NCI-H2196 (cell line): ENCODE results near the gene ANKRD12.
"Not testable (repeated sequence)": the region's sequence is repeated elsewhere in the genome, so short reads cannot be mapped to it uniquely, and the experiment has no call there.

Source experiments
- DNase-seq: peaks from one replicate; lab custom pipeline; 2025; ENCODE audit not compliant: unreplicated experiment; lab: John Stamatoyannopoulos, UW

The ANKRD12 gene

DNA sequence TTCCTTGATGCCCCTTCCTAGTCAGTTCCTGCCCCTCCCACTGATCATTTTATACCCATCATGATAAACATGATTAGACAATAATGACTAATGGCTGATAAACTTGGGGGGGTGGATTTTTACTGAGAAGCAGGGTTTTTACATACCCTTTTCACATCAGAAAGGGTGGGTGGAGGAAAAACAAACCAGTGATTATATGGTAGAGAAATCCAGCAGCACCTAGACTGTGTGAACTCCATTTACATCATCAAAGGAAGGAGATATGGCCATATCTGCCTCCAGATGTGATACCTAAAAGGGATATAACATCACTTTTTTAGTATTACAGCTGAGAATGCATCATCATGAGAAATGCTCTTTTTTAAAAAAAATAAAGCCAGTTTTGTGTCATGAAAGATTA is 89.9 kb downstream of the ANKRD12 start:
- no peak for DNase-seq

DNA sequence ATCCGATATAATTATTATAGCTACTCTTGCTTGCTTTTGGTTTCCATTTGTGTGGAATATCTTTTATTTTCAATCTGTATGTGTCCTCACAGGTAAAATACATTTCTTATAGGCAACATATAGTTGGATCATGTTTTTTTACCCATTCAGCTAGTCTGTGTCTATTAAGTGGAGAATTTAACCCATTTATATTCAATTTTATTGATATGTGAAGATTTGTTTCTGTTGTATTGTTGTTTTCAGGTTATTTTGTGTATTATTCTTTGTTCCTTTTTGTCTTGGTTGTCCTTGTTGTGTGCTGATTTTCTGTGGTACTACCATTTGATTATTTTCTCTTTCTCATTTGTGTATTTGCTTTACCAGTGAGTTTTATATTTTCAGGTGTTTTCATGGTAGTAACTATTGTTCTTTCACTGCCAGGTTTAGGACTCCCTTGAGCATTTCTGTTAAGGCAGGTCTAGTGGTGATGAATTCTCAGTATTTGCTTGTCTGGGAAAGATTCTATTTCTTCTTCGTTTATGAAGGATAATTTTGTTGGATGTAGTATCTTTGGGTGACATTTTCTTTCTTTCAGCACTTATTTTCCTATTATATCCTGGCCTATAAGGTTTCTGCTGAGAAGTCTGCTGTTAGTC is 95.4 kb downstream of the ANKRD12 start:
- no peak for DNase-seq

DNA sequence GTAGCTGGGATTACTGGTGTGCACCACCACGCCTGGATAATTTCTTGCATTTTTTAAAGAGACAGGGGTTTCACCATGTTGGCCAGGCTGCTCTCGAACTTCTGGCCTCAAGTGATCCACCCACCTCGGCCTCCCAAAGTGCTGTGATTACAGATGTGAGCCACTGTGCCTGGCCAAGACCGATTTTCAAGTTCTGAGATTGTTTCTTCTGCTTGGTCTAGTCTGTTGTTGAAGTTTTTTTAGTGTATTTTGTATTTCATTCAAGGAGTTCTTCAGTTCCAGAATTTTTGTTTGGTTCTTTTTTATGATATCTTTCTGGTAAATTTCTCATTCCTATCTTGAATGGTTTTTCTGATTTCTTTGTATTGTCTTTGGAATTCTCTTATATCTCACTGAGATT is 96.4 kb downstream of the ANKRD12 start:
- no peak for DNase-seq

DNA sequence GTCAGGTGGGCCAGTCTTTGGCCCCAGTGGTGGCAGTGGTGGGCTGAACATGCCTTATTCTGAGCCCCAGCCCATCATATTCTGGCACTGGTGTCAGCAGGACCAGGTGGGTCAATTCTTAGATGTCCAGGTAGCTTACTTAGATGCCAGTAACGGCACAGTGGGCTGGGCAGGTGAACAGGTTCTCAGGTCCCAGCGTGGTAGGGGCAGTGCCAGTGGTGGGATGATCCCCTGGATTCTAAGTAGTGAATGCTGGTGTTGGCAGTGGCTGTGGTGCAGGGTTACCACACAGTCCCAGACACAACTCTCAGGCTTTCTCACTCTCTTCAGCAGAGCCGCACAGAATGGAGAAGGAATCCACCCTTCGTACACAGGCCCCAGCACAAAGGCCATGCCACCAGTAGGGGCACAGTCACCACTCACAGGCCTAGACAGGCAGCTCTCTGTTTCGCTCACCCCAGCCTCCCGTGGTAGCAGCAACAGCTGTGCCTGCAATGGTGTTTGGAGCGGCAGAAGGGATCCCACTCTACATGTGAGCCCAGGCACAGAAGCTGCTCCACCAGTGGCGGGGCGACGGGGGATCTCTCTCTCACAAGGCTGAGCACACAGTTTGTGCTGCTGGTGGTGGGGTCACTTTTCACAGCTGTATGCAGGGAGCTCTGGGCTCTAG is 97.3 kb downstream of the ANKRD12 start:
- DNase-seq = no peak

DNA sequence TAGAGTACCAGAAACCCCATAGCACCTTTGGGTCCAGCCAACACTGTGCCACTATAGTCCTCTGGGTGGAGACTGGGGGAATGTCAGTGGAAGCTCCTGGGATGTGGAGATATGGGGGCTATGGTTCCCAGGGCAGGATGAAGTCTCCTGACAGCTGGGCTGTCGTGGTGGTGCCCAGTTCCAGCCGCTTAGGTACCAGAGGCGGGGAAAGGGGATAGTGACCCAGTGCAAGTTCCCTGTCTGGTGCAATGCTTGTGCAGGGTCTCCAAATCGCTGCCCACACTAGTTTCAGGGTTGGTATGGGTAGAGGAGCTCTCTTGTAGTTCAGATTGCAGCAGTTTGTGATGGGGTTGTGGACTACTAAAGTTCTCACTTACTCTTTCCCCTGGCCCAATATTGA is 97.9 kb downstream of the ANKRD12 start:
- DNase-seq = no peak

DNA sequence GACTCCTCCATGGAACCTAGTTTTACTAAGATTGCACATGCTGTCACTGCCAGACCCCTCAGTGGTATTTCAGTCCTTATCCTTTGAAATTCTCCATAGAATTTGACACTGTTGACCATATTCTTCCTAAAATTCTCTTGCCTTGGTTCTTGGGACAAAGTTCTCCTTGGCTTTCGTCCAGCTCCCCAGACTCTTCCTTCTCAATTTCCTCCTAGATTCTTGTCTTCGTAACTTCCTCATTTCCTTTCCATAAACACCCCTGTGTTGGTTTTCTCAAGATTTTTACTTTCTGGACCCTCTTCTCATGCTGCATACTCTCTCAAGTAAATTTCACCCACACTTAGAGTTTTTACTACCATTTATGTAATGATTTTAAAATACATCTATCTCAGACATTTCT is 101.4 kb downstream of the ANKRD12 start:
- DNase-seq = no peak

DNA sequence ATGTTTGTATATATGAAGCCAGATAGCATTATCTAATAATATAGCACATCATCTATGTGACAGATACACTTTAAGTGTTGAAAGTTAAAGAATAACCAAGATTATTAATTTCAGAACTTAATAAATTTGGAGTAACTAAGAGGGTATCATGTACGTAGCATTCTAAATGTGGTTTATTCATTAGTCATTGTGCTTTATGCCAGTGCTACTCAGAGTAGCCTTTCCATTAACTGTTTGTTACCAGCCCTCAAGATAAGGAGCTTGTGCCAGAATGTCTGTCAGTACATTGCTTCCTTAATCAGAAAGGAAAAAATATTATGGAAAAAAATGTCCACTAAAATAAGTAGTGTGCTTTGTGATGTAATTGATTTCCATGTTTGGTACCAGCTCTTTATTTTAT is 103.1 kb downstream of the ANKRD12 start:
- no peak for DNase-seq

DNA sequence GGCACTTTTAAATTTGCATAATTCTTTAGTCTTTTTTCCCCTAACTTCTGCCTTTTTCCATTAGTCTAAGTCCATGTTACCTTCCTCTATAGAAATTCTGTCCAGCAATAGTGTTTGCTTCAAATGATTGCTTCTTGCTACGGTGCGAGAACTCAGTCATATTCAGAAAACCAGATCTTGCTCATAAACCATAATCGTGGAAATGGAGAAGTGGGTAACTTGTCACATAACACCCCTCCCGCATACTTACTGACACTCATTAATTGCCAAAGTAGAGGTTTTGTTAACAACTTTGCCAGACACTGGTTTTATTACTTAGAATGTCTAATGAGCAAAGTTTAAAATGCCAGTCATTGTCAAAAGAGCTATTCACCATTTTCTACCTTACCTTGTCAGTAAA is 103.7 kb downstream of the ANKRD12 start:
- DNase-seq = no peak

DNA sequence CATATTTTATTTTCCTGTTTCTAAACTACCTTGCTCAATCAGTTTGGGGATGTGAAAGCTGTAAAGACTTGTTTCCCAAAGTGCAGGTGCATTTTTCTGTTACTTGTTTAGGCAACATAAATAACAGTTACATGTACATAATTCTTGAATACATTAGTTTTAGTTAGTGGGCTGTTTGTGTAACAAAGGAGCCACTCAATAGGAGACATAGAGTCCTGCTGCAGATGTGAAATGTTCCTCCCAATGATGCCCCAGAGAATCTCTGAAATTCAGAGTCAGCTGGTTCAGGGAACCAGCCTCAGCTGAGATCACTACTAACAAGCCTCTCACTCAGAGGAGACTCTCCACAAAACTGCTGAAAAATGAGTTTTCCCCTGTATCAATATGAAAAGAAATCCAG is 106.4 kb downstream of the ANKRD12 start:
- DNase-seq = no peak

DNA sequence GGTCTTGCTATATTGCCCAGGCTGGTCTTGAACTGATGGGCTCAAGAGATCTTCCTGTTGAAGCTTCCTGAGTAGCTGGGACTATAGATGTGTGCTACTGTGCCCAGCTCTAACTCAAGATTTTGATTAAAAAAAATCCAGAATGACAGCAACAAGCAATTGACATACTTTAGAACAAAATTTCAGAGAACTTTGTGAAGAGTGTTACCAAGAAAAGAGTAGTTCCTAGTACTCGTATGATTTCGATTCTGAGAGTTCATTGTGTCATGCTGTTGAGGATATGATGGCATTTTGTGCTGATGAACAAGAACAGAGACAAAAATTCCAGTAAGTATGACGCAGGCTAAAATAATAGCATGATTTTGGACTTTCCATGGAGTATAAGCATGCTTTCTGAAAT is 107.8 kb downstream of the ANKRD12 start:
- no peak for DNase-seq

DNA sequence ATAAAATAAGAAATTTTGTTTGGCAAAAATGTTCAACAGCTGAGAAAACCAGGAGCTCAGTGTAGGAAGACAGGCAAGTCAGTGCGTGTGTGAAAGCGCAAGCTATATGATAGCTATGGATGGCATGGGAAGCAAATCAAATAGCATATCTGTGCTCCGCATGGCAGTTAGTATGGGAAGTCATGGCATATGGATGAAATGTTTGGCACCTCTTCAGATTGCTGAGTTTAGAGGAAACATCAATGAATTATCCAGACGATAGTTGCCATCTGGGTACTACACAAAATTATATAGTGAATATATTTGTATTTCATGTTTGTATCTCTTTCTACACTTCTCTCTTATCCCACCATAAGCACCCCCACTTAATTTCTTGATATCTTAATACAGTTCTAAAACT is 112.1 kb downstream of the ANKRD12 start:
- DNase-seq = no peak

DNA sequence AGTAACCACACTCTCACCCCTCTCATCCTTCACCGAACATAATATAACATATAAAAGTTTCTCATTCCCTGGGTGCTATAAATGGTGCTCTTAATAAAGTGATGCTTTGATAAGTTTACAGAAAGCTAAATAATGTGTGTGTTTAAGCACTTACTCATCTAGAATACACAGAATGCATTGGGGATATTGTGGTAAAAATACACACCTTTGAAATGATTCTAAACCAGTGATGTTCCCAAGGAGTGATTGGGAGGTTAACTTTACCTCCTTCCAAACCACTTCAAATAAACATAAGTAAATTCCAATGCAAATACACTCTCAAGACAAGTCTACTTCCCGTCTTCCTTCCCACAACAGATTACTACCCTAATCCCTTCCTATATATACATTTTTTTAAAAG is 112.7 kb downstream of the ANKRD12 start:
- DNase-seq = no peak

DNA sequence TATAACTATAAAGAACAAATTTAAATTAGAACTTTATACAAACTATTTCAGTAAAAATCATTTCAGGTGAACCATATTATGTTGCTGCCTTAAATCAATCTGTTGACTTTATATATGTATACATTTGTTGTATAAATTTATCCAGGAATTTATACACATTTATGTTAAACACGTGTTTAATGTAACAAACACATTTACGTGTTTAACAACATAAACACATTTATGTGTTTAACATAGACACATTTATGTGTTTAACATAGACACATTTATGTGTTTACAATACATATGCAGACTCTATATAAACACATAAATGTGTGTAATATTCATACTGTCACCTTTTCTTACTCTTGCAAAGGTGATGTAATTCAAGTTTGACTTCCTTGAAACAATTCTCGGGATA is 122.6 kb downstream of the ANKRD12 start:
- DNase-seq = no peak

DNA sequence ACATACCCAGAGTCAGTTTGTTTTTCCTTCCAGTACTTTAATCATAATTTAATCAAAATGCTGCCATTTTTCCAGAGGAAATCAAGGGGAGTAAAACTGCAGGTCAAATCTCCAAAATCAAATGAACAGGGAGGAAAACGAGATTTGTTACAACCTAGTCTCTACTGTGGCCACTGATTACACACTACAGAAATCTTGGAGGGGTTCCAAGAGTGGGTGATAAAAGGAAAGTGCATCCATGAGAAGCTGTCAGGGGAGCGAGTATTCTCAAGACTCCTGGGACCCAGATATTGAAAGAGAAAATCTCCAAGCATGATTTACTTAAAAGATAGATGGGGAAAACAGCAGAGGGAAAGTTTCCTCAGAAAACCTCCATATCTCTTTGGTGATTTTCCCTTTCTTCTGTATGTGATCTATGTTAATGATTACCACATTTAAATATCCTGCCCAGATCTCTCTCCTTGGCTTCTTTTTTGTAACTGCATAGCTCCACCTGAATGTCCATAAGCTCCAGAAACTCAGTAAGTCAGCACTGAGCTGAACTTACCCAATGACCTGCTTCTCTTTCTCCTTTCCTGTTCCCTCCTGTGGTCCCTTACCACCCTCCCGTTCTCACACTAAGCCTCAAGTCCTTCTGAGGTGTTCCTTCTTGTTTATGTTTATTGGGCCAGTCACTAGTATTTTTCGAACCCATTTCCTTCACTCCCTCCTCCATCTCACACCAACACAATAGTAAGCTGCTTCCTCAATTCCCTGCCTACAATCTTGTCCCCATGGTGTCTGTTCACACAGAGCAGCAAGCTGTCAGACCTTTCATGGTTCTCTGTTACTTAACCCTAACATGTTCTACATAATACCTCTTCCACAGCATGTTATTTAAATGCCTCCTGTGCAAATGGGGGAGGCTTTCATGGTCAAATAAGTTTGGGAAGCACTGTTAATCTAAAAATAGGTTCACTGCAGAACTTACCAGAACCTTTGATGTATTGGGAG is 124.1 kb downstream of the ANKRD12 start:
- no peak for DNase-seq

DNA sequence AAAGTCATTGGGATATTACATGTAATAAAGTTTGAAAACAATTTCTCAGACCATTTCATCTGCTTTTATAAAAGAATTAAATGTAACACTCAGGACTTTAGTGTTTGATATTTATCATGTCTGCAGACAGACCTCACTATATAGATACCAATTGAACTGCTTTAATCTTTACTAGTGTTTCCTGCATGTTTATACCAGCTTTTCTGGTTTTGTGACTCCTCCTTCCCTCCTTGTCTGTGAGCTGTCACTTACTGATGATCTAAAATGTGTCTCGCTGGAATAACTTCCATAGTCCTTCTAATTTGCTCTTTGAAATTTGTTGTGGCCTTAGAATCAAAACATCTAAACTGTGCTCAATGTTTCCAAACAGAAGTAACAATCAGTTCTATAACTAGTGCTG is 126.7 kb downstream of the ANKRD12 start:
- no peak for DNase-seq

DNA sequence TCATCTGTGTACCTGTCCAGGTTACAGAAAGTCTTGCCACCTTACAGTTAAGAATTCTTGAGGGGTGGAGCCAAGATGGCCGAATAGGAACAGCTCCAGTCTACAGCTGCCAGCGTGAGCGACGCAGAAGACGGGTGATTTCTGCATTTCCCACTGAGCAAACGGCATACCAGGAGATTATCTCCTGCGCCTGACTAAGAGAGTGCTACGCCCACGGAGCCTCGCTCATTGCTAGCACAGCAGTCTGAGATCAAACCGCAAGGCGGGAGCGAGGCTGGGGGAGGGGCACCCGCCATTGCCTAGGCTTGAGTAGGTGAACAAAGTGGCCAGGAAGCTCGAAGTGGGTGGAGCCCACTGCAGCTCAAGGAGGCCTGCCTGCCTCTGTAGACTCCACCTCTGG is 128.2 kb downstream of the ANKRD12 start:
- DNase-seq = not testable (repeated sequence)

DNA sequence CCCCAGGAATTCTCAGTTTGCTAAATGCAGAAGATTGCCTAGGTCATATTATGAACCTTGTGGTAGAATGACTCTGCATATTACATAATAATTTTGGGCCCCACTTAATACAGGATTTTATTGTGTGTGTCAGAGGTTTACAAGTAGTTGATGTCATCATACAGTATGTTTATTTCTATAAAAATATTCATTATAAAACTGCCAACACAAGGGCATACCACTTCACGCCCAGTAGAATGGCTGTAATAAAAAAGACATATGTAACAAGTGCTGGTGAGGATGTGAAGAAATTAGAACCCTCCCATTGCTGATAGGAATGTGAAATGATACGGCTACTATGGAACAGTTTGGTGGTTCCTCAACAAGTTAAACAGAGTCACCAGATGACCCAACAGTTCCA is 136.6 kb downstream of the ANKRD12 start:
- no peak for DNase-seq

DNA sequence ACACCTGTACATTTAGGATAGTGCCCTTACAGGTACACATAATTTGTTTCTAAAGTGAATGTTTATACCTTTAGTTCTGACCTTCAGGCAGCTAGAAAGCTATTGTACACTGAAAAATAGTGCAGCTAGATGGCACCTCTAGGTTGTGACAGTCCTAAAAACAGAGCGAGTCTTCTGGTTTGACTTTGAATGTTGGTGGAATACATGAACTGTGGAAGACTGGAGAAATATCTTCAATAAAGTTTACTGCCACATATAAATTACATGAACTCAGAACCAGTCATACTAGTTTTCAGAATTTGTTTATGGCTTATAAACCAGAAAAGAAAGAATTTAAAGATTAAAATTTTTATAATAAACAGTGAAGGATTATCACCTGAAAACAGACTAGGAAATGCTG is 139.3 kb downstream of the ANKRD12 start:
- no peak for DNase-seq

DNA sequence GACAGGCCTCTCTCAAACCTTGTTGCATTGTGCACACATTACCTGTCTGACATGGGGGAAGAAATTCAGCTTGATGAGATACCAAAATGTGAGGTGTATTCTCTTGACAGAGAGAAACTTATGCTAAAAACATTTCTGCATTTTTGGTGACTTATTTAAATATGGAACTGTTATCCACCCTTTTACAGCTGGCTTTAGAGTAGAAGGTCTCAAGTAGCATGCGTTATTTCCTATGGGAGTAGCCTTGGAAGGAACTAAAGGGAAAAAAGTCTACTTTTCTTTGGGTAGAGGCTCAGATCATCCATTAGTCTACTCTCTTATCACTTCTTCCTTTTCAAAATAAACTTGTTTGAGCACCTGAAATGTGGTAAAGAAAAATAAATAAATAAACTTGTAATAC is 141.4 kb downstream of the ANKRD12 start:
- DNase-seq = no peak

DNA sequence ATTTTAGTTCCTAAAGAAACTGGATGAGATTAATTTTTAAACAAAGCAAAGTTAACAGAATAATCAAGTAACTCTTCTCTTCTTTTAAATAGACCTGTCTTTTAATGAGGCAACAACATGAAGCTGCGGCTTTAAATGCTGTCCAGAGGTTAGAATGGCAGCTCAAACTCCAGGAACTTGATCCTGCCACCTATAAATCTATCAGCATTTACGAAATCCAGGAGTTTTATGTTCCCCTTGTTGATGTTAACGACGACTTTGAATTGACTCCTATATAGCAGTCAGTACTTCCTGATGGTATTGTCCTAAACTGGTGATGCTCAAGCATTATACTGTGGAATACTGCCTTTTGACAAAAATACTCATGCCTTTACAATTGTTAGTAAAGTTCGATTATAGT is 144.3 kb downstream of the ANKRD12 start:
- no peak for DNase-seq

DNA sequence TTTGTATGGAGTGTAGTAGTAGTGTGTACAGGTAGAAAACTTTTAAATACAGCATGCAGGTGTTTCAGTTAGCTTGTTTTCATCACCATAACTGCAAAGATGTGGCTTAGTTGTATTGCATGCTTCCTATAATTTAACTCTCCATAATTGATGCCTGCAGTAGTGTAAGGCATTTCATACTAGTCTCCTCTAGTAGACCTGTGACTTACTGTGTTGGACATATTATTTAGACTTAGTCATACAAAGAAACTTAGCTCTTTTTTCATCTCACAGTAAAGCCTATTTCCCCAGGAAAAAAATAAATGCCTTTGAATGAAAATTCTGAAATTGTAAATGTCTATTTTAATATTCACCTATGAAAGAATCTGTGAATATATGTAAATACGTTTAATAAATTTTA is 145.2 kb downstream of the ANKRD12 start:
- no peak for DNase-seq

DNA sequence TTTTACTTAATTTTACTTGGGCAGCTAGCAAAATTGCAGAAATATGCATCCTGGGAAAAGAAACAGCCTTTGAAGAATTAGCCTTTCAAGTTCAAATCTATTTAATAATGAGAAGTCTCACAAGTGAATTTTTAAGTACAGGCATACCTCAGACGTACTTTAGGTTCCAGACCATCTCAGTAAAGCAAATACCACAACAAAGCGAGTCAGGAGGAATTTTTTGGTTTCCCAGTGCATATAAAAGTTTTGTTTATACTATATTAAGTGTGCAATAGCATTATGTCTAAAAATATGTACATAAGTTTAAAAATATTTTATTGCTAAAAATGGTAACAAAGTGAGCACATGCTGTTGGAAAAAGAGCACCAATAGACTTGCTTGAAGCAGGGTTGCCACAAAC is 147.2 kb downstream of the ANKRD12 start:
- no peak for DNase-seq
